Left ventricle myocardium inferior (tissue), 1 donor: Measurements from ENCODE around the gene EMX1. TPM values are rescaled to one million over a fixed set of nuclear protein-coding genes. Genes with fewer than 3 reads are reported as not detected.

Experiments
- DNase-seq: peaks from one replicate; pipeline ENCODE4 v3.0.0-alpha.2; 2020
- H3K27ac ChIP-seq: fragments of 200-600 bp; replicated peaks from 2 replicates; pipeline ENCODE4 v1.8.0; 2021
- H3K27me3 ChIP-seq: fragments of 200-600 bp; 2 replicates; pipeline ENCODE4 v1.8.0; 2021; ENCODE audit warnings: low read depth
- H3K36me3 ChIP-seq: fragments of 200-600 bp; 2 replicates; pipeline ENCODE4 v1.8.0; 2021
- H3K4me1 ChIP-seq: fragments of 200-600 bp; 2 replicates; pipeline ENCODE4 v1.8.0; 2021
- H3K4me3 ChIP-seq: fragments of 200-600 bp; 2 replicates; pipeline ENCODE4 v1.8.0; 2021; ENCODE audit warnings: mild to moderate bottlenecking, moderate library complexity
- H3K9me3 ChIP-seq: fragments of 200-600 bp; replicated peaks from 2 replicates; pipeline ENCODE4 v1.8.0; 2021
- CTCF ChIP-seq: fragments of 200-600 bp; IDR thresholded peaks from 2 replicates; pipeline ENCODE4 v1.8.0; 2021; ENCODE audit warnings: antibody characterized with exemption, mild to moderate bottlenecking, borderline replicate concordance
- intact Hi-C: fragments of 100-400 bp; cut with micrococcal nuclease; formaldehyde crosslinking; loops from one replicate; pipeline ENCODE4 v1.11.0; 2022
- total RNA-seq: library from RNA; stranded (reverse); fragmentation: NEBNext Ultra II Directional; extraction: Animal tissue kit (Norgen Biotek cat#: 25700); gene quantifications from one replicate; pipeline ENCODE4 v1.2.1, GENCODE V29; 2021
- donor health status: DM: no; HTN: yes; CAD: no; lungs with severe emphysema.

Gene EMX1
- total RNA-seq, 1 donor from 2014 or later, result not detected

DNA sequence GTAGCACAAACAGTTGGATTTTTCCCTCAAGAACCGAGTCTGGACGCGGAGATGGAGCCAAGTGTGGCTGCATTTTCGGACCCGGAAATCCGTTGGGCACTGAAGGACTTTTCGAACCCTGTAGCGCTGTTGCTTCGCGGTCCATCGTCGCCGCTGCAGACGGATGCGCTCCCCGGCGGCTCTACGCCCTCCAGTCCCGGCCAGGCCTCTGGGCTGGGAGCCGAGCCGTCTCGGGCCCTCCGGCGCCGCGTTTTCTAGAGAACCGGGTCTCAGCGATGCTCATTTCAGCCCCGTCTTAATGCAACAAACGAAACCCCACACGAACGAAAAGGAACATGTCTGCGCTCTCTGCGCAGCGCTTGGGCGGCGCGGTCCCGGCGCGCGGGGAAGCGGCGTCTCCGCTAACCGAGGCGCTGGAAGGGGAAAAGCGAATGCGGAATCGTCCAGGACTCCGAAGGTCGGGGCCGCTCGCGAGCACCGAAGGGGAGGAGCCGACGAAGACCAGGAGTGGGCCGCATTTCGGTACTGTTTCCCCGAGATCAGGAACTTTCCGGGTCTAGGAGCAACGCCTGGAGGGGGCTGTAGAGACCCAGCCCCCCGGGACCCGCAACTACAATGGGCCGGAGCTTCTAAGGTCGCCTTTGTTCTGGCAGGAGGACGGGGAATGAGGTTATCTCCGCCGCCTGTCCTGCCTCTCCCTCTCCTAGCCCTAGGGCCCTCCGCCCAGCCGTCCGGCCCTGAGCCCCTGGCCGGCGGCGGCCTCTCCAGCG lies 3.2 kb downstream of the EMX1 start:
- H3K4me1 ChIP-seq, result peaks cover 63% of the 10 kb centered on the region
- peak overlapping the region; percentile 57 for H3K4me3 ChIP-seq
- H3K27ac ChIP-seq, result no peak overlapping the region
- no peaks in the 10 kb centered on the region for H3K36me3 ChIP-seq
- no peak for DNase-seq
- intact Hi-C loops, result no loop called here
- H3K27me3 ChIP-seq, result peaks cover 100% of the 10 kb centered on the region
- no peak for TF ChIP-seq CTCF
- H3K9me3 ChIP-seq, result no peaks in the 10 kb centered on the region

- H3K4me3 ChIP-seq, result peak overlapping the region; percentile 57
- H3K9me3 ChIP-seq, result no peaks in the 10 kb centered on the region
- peaks cover 56% of the 10 kb centered on the region for H3K4me1 ChIP-seq
- no peak for DNase-seq
- no peak for TF ChIP-seq CTCF
- intact Hi-C loops, result no loop called here
- no peaks in the 10 kb centered on the region for H3K36me3 ChIP-seq
- H3K27me3 ChIP-seq, result peaks cover 100% of the 10 kb centered on the region
- no peak overlapping the region for H3K27ac ChIP-seq
These were observed 4.0 kb downstream of the EMX1 start for GRCh38 chr2:72921088-72921851.

GRCh38 chr2:72921853-72922252 lies 4.5 kb downstream of the EMX1 start:
- no peak for DNase-seq
- intact Hi-C loops, result no loop called here
- Histone ChIP-seq H3K9me3 (no peaks in the 10 kb centered on the region), H3K36me3 (no peaks in the 10 kb centered on the region), H3K4me3 (no peak overlapping the region), H3K4me1 (peaks cover 50% of the 10 kb centered on the region), H3K27ac (no peak overlapping the region), H3K27me3 (peaks cover 100% of the 10 kb centered on the region)
- TF ChIP-seq CTCF, result no peak

DNA sequence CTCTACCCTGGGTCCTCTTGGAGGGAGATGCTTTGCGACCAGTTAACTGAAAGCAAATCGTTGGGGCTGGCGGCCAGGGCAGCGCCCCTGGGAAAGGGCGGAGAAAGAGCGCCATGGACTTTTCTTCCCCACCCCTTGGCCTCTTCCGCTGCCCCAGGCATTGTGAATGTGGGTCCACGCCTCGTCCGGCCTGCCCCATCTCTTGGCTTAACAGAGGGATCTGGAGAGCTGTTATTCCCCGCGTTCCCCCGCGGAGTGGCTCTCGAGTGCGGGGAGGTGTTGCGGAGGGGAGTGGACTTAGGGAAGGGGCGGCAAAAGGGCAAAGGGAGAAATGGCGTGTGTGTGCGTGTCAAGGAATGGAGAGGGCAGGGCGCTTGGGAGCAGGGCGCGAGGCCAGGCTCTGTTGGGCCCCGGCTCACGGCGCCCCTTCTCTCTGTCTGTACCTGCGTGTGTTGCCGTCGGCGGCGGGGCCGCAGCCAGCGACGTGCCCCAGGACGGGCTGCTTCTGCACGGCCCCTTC lies 6.6 kb downstream of the EMX1 start:
- DNase-seq, result no peak
- H3K27me3 ChIP-seq, result peaks cover 100% of the 10 kb centered on the region
- intact Hi-C loops, result no loop called here
- peaks cover 30% of the 10 kb centered on the region for H3K4me1 ChIP-seq
- H3K4me3 ChIP-seq, result peak overlapping the region; percentile 40
- no peak overlapping the region for H3K27ac ChIP-seq
- no peaks in the 10 kb centered on the region for H3K9me3 ChIP-seq
- no peaks in the 10 kb centered on the region for H3K36me3 ChIP-seq
- no peak for TF ChIP-seq CTCF

DNA sequence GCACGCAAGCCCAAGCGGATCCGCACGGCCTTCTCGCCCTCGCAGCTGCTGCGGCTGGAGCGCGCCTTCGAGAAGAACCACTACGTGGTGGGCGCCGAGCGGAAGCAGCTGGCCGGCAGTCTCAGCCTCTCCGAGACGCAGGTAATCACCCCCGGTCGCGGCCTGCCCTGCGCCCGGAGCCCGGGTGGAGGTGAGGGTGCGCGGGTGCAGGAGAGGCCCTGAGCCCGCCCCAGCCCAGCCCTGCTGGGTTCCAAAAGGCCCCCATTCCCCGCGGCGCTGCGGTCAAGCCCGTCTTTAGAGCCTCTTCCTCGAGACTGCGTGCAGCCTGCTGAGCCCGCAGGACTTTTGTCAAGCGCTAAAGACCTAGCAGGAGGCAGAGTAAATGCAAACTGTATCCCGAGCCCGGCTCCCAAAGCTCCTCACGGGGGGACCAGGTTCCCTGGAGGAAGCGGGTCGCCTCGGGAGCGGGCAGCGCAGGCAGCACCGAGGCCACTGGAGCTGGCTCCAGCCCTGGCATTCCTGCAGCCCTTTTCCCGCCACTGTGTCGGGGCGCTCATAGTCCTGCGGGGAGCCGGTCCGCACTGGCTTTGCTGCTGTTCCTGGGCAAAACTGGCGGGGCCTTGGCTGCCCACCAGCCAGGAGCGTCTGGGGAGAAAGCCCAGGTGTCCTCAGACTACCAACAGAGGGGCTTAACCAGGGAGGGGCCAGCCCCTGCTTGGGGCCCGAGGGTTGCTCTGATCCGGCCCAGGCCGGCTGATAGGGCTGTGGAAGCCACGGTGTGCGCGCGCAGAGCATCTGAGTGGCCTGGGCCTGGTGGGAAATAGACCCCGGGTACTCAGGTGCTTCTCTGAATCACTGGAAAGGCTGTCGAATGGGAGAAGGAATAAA lies 7.3 kb downstream of the EMX1 start:
- no peak overlapping the region for H3K27ac ChIP-seq
- no peaks in the 10 kb centered on the region for H3K36me3 ChIP-seq
- no peaks in the 10 kb centered on the region for H3K9me3 ChIP-seq
- TF ChIP-seq CTCF, result no peak
- no peak for DNase-seq
- H3K4me3 ChIP-seq, result peak overlapping the region; percentile 40
- H3K4me1 ChIP-seq, result peaks cover 29% of the 10 kb centered on the region
- intact Hi-C loops, result no loop called here
- H3K27me3 ChIP-seq, result peaks cover 100% of the 10 kb centered on the region
